Transverse colon (tissue), 4 donors: Measurements from ENCODE around the gene RNF44.

ENCODE experiments used
- EP300 ChIP-seq: sonication (generic); formaldehyde crosslinking; IDR thresholded peaks from one replicate; pipeline ENCODE4 v1.6.1; 2017; ENCODE audit warnings: antibody characterized with exemption, low read depth
- POLR2A ChIP-seq: fragments of 450-650 bp; IDR thresholded peaks from one replicate; pipeline ENCODE4 v1.6.1; 2016; ENCODE audit warnings: antibody characterized with exemption, mild to moderate bottlenecking, moderate library complexity
- POLR2AphosphoS5 ChIP-seq, 3 donors: sonication (generic); formaldehyde crosslinking; IDR thresholded peaks; one replicate each; pipeline ENCODE4 v1.6.1; 2016; ENCODE audit warnings: antibody characterized with exemption in 3 of 3
- TF ChIP-seq, protein P1 (sequence below), 5 experiments: fragments of 200-600 bp in 3 of 5; fragments of 450-650 bp in 2 of 5; sonication (generic) in 3 of 5; IDR thresholded peaks; 1 replicate in 2 of 5; 2 replicates in 3 of 5; pipeline ENCODE4 v1.5.1; 2016 to 2017; ENCODE audit warnings: antibody characterized with exemption in 5 of 5, inconsistent platforms in 3 of 5, mild to moderate bottlenecking in 2 of 5, moderate library complexity in 1 of 5

DNA sequence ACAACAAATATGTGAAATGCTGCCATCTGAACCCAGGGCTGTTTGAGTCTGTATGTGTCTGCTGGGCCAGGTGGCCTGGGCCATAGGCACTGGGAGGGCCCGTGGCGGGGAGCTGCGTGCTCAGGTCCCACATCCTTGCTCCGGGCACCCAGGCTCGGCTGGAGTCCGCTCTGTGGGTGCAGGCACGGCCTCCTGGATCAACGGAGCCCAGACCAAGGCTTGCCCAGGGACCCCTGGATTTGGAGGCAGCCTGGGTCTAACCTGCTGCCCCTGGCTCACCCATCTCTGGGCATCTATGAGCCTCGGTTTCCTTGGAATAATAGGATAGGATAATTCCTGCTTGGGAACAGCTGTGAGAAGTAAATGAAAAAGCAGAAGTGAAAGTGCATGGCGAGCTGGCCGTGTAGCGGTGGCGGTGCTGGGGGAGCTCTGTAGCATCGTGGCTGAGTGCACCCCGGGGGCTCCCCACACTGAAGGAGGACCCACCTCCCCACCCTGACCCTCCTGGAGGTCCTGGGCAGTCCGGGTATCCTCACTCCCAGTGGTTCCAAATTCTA lies 13.2 kb upstream of the RNF44 start:
- TF ChIP-seq, protein P1, sequence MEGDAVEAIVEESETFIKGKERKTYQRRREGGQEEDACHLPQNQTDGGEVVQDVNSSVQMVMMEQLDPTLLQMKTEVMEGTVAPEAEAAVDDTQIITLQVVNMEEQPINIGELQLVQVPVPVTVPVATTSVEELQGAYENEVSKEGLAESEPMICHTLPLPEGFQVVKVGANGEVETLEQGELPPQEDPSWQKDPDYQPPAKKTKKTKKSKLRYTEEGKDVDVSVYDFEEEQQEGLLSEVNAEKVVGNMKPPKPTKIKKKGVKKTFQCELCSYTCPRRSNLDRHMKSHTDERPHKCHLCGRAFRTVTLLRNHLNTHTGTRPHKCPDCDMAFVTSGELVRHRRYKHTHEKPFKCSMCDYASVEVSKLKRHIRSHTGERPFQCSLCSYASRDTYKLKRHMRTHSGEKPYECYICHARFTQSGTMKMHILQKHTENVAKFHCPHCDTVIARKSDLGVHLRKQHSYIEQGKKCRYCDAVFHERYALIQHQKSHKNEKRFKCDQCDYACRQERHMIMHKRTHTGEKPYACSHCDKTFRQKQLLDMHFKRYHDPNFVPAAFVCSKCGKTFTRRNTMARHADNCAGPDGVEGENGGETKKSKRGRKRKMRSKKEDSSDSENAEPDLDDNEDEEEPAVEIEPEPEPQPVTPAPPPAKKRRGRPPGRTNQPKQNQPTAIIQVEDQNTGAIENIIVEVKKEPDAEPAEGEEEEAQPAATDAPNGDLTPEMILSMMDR (IDR thresholded peaks at IDR 0.05): no peak
- TF ChIP-seq EP300: no peak
- TF ChIP-seq POLR2AphosphoS5 (IDR thresholded peaks at IDR 0.05): no peak
- TF ChIP-seq POLR2A: no peak
